ENCODE results near the gene FA2H. TPM values are rescaled to one million over a fixed set of nuclear protein-coding genes. Genes with fewer than 3 reads are reported as not detected.

The FA2H gene
- total RNA-seq, 2 donors from 2014 or later: 2.1 to 2.4 TPM

DNA sequence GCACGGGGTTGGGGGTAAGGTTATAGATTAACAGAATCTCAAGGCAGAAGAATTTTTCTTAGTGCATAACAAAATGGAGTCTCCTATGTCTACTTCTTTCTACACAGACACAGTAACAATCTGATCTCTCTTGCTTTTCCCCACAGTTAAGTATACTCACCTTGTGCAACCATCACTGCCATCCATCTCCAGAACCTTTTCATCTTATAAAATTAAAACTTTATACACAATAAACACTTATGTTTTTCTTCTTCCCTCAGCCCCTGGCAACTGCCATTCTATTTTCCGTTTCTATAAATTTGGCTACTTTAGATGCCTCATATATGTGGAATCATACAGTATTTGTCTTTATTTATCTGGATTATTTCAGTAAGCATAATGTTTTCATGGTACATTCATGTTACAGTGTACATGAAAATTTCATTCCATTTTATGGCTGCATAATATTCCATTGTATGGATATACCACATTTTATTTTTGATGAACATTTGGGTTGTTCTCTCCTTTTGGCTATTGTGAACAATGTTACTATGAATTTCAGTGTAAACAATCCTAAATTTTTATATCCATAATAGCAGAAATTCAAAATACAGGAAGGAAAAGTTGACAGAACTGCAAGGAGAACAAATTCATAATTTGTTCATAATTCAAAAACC is 25.7 kb upstream of the FA2H start:
- WGBS, 2 experiments (ENCODE audit: insufficient coverage in 1 of 2, insufficient read length in 1 of 2): 100% methylated on average over 1 of the region's 2 CpGs; no CpG with 5 or more reads in 1 of the 2 experiments
- H3K4me1 ChIP-seq (ENCODE audit: control insufficient read depth, insufficient read depth, low read length): no peaks in the 10 kb centered on the region
- peaks cover 67% of the 10 kb centered on the region for H3K9me3 ChIP-seq (ENCODE audit: control insufficient read depth, low read length)
- H3K36me3 ChIP-seq (ENCODE audit: control insufficient read depth, insufficient read depth, low read length): no peaks in the 10 kb centered on the region
- peak overlapping the region; percentile 12 for H3K4me3 ChIP-seq (ENCODE audit: low read length)
- no peak overlapping the region for H3K27ac ChIP-seq (ENCODE audit: low read depth, low read length)
- H3K27me3 Mint-ChIP-seq (ENCODE audit: insufficient read depth): no peaks in the 10 kb centered on the region
- H3K27ac Mint-ChIP-seq: no peak overlapping the region
- no peak overlapping the region for H3K9ac ChIP-seq (ENCODE audit: extremely low read depth, low read length, poor library complexity, severe bottlenecking)
- H3K36me3 Mint-ChIP-seq (ENCODE audit: low read depth): peaks cover 2% of the 10 kb centered on the region
- no peaks in the 10 kb centered on the region for H3K4me1 Mint-ChIP-seq
- H3K4me3 Mint-ChIP-seq: no peak overlapping the region
- H3K27me3 ChIP-seq (ENCODE audit: control insufficient read depth, insufficient read depth, low read length, poor library complexity, severe bottlenecking): no peaks in the 10 kb centered on the region
- no peak for TF ChIP-seq CTCF (conservative IDR thresholded peaks at IDR 0.05)
- DNase-seq: no peak
- peaks cover 58% of the 10 kb centered on the region for H3K9me3 Mint-ChIP-seq

DNA sequence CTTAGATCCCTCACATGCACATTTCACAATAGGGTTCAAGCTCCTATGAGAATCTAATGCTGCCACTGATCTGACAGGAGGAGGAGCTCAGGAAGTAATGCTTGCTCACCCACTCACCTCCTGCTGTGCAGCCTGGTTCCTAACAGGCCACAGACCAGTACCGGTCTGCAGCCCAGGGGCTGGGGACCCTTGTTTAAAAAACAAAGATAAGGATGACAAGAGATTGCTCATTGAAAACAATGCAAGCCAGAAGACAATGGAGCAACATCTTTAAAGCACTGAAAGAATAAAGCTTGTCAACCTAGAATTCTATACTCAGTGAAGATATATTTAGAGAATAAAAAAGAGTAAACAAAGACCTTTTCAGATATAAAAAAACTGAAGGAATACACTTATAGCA is 22.8 kb upstream of the FA2H start:
- H3K36me3 Mint-ChIP-seq (ENCODE audit: low read depth): no peaks in the 10 kb centered on the region
- DNase-seq: no peak
- Histone ChIP-seq H3K27ac (ENCODE audit: low read depth, low read length) (no peak overlapping the region), H3K9me3 (ENCODE audit: control insufficient read depth, low read length) (peaks cover 50% of the 10 kb centered on the region), H3K4me1 (ENCODE audit: control insufficient read depth, insufficient read depth, low read length) (no peaks in the 10 kb centered on the region), H3K9ac (ENCODE audit: extremely low read depth, low read length, poor library complexity, severe bottlenecking) (no peak overlapping the region), H3K4me3 (ENCODE audit: low read length) (peak overlapping the region; percentile 64), H3K27me3 (ENCODE audit: control insufficient read depth, insufficient read depth, low read length, poor library complexity, severe bottlenecking) (no peaks in the 10 kb centered on the region), H3K36me3 (ENCODE audit: control insufficient read depth, insufficient read depth, low read length) (no peaks in the 10 kb centered on the region)
- 67 to 80% methylated on average over 1 of the region's 1 CpG for WGBS, 2 experiments (ENCODE audit: insufficient coverage in 1 of 2, insufficient read length in 1 of 2)
- no peak for TF ChIP-seq CTCF (conservative IDR thresholded peaks at IDR 0.05)
- H3K4me3 Mint-ChIP-seq: no peak overlapping the region
- no peaks in the 10 kb centered on the region for H3K27me3 Mint-ChIP-seq (ENCODE audit: insufficient read depth)
- H3K4me1 Mint-ChIP-seq: no peaks in the 10 kb centered on the region
- H3K9me3 Mint-ChIP-seq: peaks cover 41% of the 10 kb centered on the region
- H3K27ac Mint-ChIP-seq: no peak overlapping the region

GRCh38 chr16:74795104-74795503 is 20.5 kb upstream of the FA2H start:
- H3K27ac Mint-ChIP-seq: no peak overlapping the region
- WGBS, 2 experiments (ENCODE audit: insufficient coverage in 1 of 2, insufficient read length in 1 of 2): 89 to 100% methylated on average over 2 of the region's 2 CpGs
- H3K36me3 Mint-ChIP-seq (ENCODE audit: low read depth): peaks cover 2% of the 10 kb centered on the region

More at GRCh38 chr16:74795104-74795503, 20.5 kb upstream of the FA2H start:
- no peak for TF ChIP-seq CTCF (conservative IDR thresholded peaks at IDR 0.05)
- no peak overlapping the region for H3K9ac ChIP-seq (ENCODE audit: extremely low read depth, low read length, poor library complexity, severe bottlenecking)
- H3K27ac ChIP-seq (ENCODE audit: low read depth, low read length): no peak overlapping the region
- Mint-ChIP-seq H3K27me3 (ENCODE audit: insufficient read depth) (no peaks in the 10 kb centered on the region), H3K4me1 (no peaks in the 10 kb centered on the region), H3K9me3 (peaks cover 36% of the 10 kb centered on the region), H3K4me3 (no peak overlapping the region)
- peaks cover 42% of the 10 kb centered on the region for H3K9me3 ChIP-seq (ENCODE audit: control insufficient read depth, low read length)
- H3K4me1 ChIP-seq (ENCODE audit: control insufficient read depth, insufficient read depth, low read length): no peaks in the 10 kb centered on the region
- no peaks in the 10 kb centered on the region for H3K27me3 ChIP-seq (ENCODE audit: control insufficient read depth, insufficient read depth, low read length, poor library complexity, severe bottlenecking)
- H3K4me3 ChIP-seq (ENCODE audit: low read length): no peak overlapping the region
- no peak for DNase-seq
- no peaks in the 10 kb centered on the region for H3K36me3 ChIP-seq (ENCODE audit: control insufficient read depth, insufficient read depth, low read length)

Measured in endodermal cell (in vitro differentiated cells).